HG02943 (cell line): ENCODE measurements around the gene ANAPC2.
A peak's percentile ranks its signal among the peaks of the same experiment; 100 is the strongest.

Experiments used
- ATAC-seq: cut with Tn5 transposase; IDR thresholded peaks from one replicate; pipeline ENCODE4 v1.9.1; 2021; ENCODE audit warnings: mild to moderate bottlenecking, low read depth, moderate library complexity; ENCODE audit not compliant: unreplicated experiment

Gene ANAPC2

GRCh38 chr9:137227853-137228505, 39.6 kb upstream of the ANAPC2 start:
- ATAC-seq = no peak

- no peak for ATAC-seq
Observed at GRCh38 chr9:137227054-137227852, 38.9 kb upstream of the ANAPC2 start, which contains the start of gene RNF224. Gene RNF224, plus strand, starts transcription at chr9:137227502. Its CDS starts 834 bp downstream, at chr9:137228336.

GRCh38 chr9:137226338-137227053, 38.1 kb upstream of the ANAPC2 start:
- no peak for ATAC-seq

GRCh38 chr9:137225699-137226331, 37.5 kb upstream of the ANAPC2 start:
- ATAC-seq = no peak

GRCh38 chr9:137224830-137225694, 36.7 kb upstream of the ANAPC2 start, which contains the start of gene CYSRT1:
Gene CYSRT1, plus strand, starts transcription at chr9:137225174. Its CDS starts 448 bp downstream, at chr9:137225622.
- ATAC-seq = no peak

GRCh38 chr9:137223078-137223970, 35.0 kb upstream of the ANAPC2 start:
- ATAC-seq = peak; percentile 57

- ATAC-seq = peak; percentile 2
Observed at GRCh38 chr9:137222190-137223077, 34.1 kb upstream of the ANAPC2 start, which contains the start of gene RNF208. Gene RNF208, minus strand, starts transcription at chr9:137222240. Its CDS starts 1,028 bp downstream, at chr9:137221212.

GRCh38 chr9:137221506-137222111, 33.2 kb upstream of the ANAPC2 start:
- no peak for ATAC-seq

- no peak for ATAC-seq
Observed at GRCh38 chr9:137221095-137221505, 32.7 kb upstream of the ANAPC2 start.

- no peak for ATAC-seq
Observed at GRCh38 chr9:137220317-137221094, 32.1 kb upstream of the ANAPC2 start.

GRCh38 chr9:137219757-137220316, 31.5 kb upstream of the ANAPC2 start:
- ATAC-seq = no peak

- ATAC-seq = no peak
Observed at GRCh38 chr9:137218754-137219271, 30.5 kb upstream of the ANAPC2 start.

GRCh38 chr9:137218212-137218753, 29.9 kb upstream of the ANAPC2 start:
- ATAC-seq = no peak

- ATAC-seq = no peak
Observed at GRCh38 chr9:137217276-137218211, 29.2 kb upstream of the ANAPC2 start.
